Fibroblast of mammary gland (primary cell): ENCODE data around the gene FAM107A.

ENCODE experiments used
- DNase-seq: peaks from one replicate; pipeline ENCODE4 v3.0.0-alpha.2; 2010; ENCODE audit warnings: low read depth
- H3K4me3 ChIP-seq: 2 replicates; pipeline ENCODE4 v1.5.1; 2011; ENCODE audit warnings: low read depth, mild to moderate bottlenecking, low read length, moderate library complexity; ENCODE audit not compliant: control insufficient read depth
- TF ChIP-seq, protein P1 (sequence below): conservative IDR thresholded peaks from 2 replicates; pipeline ENCODE4 v1.5.1; 2011; ENCODE audit warnings: low read depth, low read length, inconsistent platforms; ENCODE audit not compliant: control insufficient read depth, insufficient read depth

The FAM107A gene

DNA sequence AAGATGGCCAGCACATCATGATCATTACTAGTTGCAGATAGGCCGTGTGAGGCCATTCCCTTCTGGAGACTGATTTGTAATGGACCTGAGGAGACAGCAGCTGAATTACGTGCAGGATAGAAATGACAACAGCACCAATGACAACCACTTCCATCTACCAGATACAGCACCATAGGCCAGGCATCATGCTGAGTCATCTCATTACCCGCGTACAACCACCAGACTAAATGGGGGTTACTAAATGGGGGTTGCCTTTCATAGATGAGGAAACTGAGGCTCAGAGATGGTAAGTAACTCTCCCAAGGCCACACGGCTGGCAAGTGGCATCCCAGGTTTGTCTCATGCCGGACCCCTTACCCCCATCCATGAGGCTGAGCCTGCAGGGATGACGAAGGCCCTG is 32.8 kb upstream of the FAM107A start:
- TF ChIP-seq, protein P1, sequence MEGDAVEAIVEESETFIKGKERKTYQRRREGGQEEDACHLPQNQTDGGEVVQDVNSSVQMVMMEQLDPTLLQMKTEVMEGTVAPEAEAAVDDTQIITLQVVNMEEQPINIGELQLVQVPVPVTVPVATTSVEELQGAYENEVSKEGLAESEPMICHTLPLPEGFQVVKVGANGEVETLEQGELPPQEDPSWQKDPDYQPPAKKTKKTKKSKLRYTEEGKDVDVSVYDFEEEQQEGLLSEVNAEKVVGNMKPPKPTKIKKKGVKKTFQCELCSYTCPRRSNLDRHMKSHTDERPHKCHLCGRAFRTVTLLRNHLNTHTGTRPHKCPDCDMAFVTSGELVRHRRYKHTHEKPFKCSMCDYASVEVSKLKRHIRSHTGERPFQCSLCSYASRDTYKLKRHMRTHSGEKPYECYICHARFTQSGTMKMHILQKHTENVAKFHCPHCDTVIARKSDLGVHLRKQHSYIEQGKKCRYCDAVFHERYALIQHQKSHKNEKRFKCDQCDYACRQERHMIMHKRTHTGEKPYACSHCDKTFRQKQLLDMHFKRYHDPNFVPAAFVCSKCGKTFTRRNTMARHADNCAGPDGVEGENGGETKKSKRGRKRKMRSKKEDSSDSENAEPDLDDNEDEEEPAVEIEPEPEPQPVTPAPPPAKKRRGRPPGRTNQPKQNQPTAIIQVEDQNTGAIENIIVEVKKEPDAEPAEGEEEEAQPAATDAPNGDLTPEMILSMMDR = no peak
- peak; percentile 48 for DNase-seq
- H3K4me3 ChIP-seq = no peak overlapping the region

DNA sequence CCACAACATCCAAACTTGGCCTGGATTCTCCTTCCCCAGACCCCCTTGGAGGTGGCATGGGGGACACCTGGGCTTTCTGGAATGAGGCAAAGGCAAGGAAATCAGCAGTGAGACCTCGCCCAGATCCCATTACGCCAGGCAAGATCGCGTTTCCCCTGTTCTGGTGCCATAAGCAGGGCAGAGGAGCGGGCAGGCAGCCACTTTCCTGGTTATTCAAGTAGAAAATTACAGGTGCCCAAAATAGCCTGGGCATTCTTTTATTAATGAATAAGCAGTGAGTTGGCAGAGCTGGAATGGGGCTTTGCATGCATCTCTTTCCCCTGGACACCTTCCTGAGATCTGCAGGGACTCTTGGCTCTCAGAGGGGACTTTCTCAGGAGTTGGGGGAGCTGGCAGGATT is 31.5 kb upstream of the FAM107A start:
- H3K4me3 ChIP-seq = no peak overlapping the region
- TF ChIP-seq, protein P1 = no peak
- no peak for DNase-seq

DNA sequence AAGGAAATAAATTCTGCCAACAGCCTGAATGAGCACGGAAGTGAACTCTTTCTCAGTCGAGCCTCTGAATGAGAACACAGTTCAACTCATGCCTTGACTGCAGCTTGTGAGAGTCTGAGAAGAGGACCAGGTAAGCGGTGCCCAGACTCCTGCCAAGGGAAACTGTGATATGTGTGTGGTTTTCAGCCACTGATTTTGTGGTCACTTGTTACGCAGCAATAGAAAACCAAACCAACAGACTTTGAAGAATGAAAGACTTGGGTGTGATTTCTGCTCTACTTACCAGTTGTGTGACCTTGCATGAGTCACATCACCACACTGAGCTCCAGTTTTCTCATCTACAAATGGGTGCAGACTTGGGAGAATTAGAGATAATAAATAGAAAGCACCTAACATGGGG is 30.6 kb upstream of the FAM107A start:
- DNase-seq = no peak
- H3K4me3 ChIP-seq = no peak overlapping the region
- TF ChIP-seq, protein P1 = no peak

DNA sequence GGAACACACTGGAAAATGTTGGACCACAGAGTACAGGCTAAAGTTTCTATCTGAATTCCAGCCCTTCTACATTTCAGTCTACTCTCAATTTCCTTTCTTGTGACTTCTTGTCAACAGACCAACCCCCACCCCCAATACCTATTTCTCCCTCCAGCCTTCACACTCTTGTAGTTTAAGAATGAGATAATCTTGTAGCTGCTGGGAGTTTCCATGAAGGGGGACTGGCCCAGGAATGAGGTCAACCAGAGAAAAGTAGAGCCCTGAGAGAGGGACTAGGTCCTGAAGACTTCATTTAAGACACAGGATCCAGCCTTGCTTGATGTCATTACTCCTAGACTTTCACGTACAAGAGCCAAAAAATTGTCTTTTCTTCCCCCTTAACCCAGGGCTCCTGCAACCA is 29.5 kb upstream of the FAM107A start:
- DNase-seq = no peak
- TF ChIP-seq, protein P1 = no peak
- no peak overlapping the region for H3K4me3 ChIP-seq

DNA sequence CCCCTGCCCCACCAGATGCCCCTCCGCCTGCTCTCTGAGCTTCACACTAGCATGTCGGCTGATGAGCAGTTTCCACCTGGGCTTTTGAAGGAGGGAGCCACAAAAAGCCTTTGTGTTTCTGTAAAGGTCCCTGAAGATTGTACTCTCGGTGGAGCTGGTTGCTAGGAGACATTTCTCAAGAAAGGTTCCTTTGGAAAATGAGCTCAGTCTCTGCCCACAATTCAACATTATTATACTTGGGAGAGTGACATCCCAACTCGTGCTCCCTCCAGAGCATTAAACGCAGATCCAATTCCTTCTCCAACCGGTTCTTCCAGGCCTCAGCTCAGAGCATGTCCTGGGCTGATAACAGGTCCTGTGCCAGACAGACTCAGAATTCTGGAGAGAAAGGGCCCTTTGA is 26.8 kb upstream of the FAM107A start:
- H3K4me3 ChIP-seq = no peak overlapping the region
- no peak for DNase-seq
- TF ChIP-seq, protein P1 = no peak

DNA sequence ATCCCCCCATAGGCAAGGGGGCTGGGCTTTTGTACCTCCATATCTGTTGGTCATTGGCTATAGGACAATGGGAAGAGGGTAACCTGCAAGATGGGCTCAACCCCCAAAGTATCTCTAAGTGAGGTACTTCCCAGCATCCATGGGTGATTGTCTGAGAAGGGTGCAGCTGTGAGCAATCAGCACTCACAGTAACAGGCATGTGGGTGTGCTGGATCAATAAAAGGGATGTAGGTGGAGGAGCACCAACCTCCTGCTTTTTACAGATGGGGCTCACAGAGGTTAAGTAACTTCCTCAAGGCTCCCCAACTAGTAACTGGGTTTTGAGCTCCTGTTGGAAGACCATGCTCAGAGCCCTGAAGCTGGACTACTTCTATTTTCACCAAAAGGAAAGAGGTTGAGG is 26.4 kb upstream of the FAM107A start:
- no peak overlapping the region for H3K4me3 ChIP-seq
- DNase-seq = no peak
- TF ChIP-seq, protein P1 = no peak

DNA sequence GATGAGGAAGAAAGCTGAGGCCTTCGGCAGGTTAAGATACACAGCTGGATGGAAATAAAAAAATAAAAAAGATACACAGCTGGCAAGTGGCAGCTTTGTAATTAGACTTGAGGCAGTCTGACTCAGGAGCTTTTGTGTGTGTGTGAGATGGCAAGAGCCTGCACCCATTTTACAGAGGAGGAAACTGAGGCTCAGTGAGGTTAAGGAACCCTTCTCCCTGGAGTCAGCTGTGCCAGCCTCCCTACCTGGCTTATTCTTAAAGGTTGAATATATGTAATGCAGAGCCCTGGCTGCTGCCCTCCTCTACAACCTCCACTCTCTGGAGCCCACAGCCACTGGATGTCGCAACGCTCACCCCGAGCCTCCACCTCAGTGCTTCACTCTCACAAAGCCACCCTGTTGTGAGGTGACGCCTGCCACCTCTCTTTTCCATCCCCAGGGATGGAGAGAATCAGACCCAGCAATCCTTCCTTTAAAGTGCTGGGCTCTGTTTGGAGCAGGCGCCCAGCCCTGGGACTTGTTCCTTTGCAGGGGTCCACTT is 20.6 kb upstream of the FAM107A start:
- no peak for DNase-seq
- no peak overlapping the region for H3K4me3 ChIP-seq
- TF ChIP-seq, protein P1 = no peak
